Osteocyte (in vitro differentiated cells): Measurements from ENCODE around the gene PERP. TPM values are rescaled to one million over a fixed set of nuclear protein-coding genes. Genes with fewer than 3 reads are reported as not detected.

Experiments
- DNase-seq: peaks from one replicate; pipeline ENCODE4 v3.0.0; 2021; ENCODE audit warnings: mixed read lengths; ENCODE audit not compliant: unreplicated experiment; ENCODE audit errors: extremely low spot score
- H3K27ac Mint-ChIP-seq: one replicate; pipeline ENCODE4 v1.8.0; 2021; ENCODE audit warnings: mild to moderate bottlenecking, mixed read lengths; ENCODE audit not compliant: unreplicated experiment
- H3K27me3 Mint-ChIP-seq: one replicate; pipeline ENCODE4 v1.8.0; 2021; ENCODE audit warnings: mixed read lengths; ENCODE audit not compliant: unreplicated experiment
- H3K36me3 Mint-ChIP-seq: one replicate; pipeline ENCODE4 v1.8.0; 2021; ENCODE audit warnings: mixed read lengths; ENCODE audit not compliant: unreplicated experiment
- H3K4me1 Mint-ChIP-seq: one replicate; pipeline ENCODE4 v1.8.0; 2021; ENCODE audit warnings: mixed read lengths; ENCODE audit not compliant: unreplicated experiment
- H3K4me3 Mint-ChIP-seq: one replicate; pipeline ENCODE4 v1.8.0; 2021; ENCODE audit warnings: mild to moderate bottlenecking, moderate library complexity, mixed read lengths; ENCODE audit not compliant: unreplicated experiment
- H3K9me3 Mint-ChIP-seq: one replicate; pipeline ENCODE4 v1.8.0; 2021; ENCODE audit warnings: mixed read lengths; ENCODE audit not compliant: unreplicated experiment
- CTCF ChIP-seq: fragments of 200-600 bp; sonication (generic); IDR thresholded peaks from 2 replicates; pipeline ENCODE4 v1.5.0; 2021; ENCODE audit warnings: antibody characterized with exemption, mild to moderate bottlenecking, moderate library complexity
- total RNA-seq: library from RNA; stranded (reverse); gene quantifications from 2 replicates; pipeline ENCODE4 v1.2.1, GENCODE V29; 2021

The PERP gene
- total RNA-seq, 1 donor from 2014 or later = 26.0 TPM

GRCh38 chr6:138098306-138098705 lies 8.9 kb downstream of the PERP start:
- Mint-ChIP-seq H3K36me3 (peaks cover 25% of the 10 kb centered on the region), H3K9me3 (no peaks in the 10 kb centered on the region), H3K27ac (no peak overlapping the region), H3K4me1 (peaks cover 6% of the 10 kb centered on the region), H3K4me3 (no peak overlapping the region), H3K27me3 (no peaks in the 10 kb centered on the region)
- DNase-seq = no peak
- TF ChIP-seq CTCF = no peak

- Mint-ChIP-seq H3K27me3 (no peaks in the 10 kb centered on the region), H3K36me3 (peaks cover 34% of the 10 kb centered on the region), H3K9me3 (no peaks in the 10 kb centered on the region), H3K4me1 (peaks cover 11% of the 10 kb centered on the region), H3K4me3 (no peak overlapping the region), H3K27ac (no peak overlapping the region)
- DNase-seq = no peak
- TF ChIP-seq CTCF = no peak
Measured at GRCh38 chr6:138094260-138094659, 13.0 kb downstream of the PERP start.

DNA sequence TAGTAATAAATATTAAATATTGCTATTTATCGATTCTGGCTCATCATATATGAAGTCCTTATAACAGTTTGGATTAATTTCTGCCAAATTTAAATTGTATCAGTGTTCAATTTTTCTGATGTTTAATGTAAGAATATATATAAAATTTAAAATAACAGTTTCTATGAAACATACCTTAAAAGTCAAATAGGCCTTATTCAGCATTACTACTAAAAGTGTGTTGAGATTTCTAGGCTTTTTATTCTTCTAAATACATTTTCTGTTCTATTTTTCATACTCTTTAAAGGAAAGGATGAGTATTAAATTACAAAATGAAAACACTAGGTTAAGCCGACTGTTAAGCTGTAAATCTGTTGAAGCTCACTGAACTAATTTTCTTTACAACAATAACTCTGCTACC lies 13.6 kb downstream of the PERP start:
- no peak for DNase-seq
- TF ChIP-seq CTCF = no peak
- Mint-ChIP-seq H3K9me3 (no peaks in the 10 kb centered on the region), H3K4me1 (peaks cover 16% of the 10 kb centered on the region), H3K27ac (no peak overlapping the region), H3K4me3 (no peak overlapping the region), H3K36me3 (peaks cover 33% of the 10 kb centered on the region), H3K27me3 (no peaks in the 10 kb centered on the region)

DNA sequence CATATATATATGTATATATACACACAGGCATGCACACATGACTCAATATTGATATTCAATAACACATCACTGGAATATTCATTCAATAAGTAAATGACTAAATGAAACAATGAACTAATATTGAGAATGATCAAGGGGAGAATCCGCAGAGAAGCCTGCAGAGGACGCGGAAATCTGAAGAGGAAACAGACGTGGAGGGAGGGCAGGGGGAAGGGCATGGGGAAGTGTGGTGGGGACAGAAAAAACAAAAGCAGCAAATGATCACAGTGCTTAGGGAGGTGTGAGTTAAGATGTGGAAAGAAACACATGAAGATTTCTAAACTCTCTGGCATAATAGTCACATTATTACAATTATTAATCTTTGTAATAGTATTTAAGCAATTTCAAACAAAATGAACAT lies 14.5 kb downstream of the PERP start:
- peaks cover 25% of the 10 kb centered on the region for H3K4me1 Mint-ChIP-seq
- no peak overlapping the region for H3K4me3 Mint-ChIP-seq
- TF ChIP-seq CTCF = no peak
- H3K9me3 Mint-ChIP-seq = no peaks in the 10 kb centered on the region
- no peaks in the 10 kb centered on the region for H3K27me3 Mint-ChIP-seq
- peaks cover 26% of the 10 kb centered on the region for H3K36me3 Mint-ChIP-seq
- DNase-seq = no peak
- H3K27ac Mint-ChIP-seq = no peak overlapping the region

- H3K4me3 Mint-ChIP-seq = no peak overlapping the region
- no peaks in the 10 kb centered on the region for H3K9me3 Mint-ChIP-seq
- no peak for TF ChIP-seq CTCF
- no peaks in the 10 kb centered on the region for H3K27me3 Mint-ChIP-seq
- peaks cover 39% of the 10 kb centered on the region for H3K4me1 Mint-ChIP-seq
- no peak for DNase-seq
- H3K36me3 Mint-ChIP-seq = peaks cover 13% of the 10 kb centered on the region
- peak overlapping the region; percentile 13 for H3K27ac Mint-ChIP-seq
Measured at GRCh38 chr6:138089325-138089724, 17.9 kb downstream of the PERP start.
